HG03196 (cell line): ENCODE results near the gene SCG5.

Experiments used
- ATAC-seq: cut with Tn5 transposase; IDR thresholded peaks from one replicate; pipeline ENCODE4 v1.9.1; 2021; ENCODE audit not compliant: unreplicated experiment

SCG5 gene

GRCh38 chr15:32659340-32660155, 18.0 kb downstream of the SCG5 start:
- no peak for ATAC-seq

GRCh38 chr15:32663671-32664070, 22.2 kb downstream of the SCG5 start:
- no peak for ATAC-seq

GRCh38 chr15:32664796-32665195, 23.3 kb downstream of the SCG5 start:
- ATAC-seq: no peak

GRCh38 chr15:32667321-32667720, 25.8 kb downstream of the SCG5 start:
- no peak for ATAC-seq

- ATAC-seq: no peak
These were observed 27.4 kb downstream of the SCG5 start for GRCh38 chr15:32668942-32669341.

- ATAC-seq: no peak
These were observed 28.5 kb downstream of the SCG5 start for GRCh38 chr15:32669896-32670611.

GRCh38 chr15:32670623-32671022, 29.1 kb downstream of the SCG5 start:
- no peak for ATAC-seq

GRCh38 chr15:32671339-32672325, 30.1 kb downstream of the SCG5 start:
- no peak for ATAC-seq

- ATAC-seq: no peak
These were observed 33.2 kb downstream of the SCG5 start for GRCh38 chr15:32674681-32675080.

- no peak for ATAC-seq
These were observed 34.0 kb downstream of the SCG5 start for GRCh38 chr15:32675466-32675865.

- no peak for ATAC-seq
These were observed 34.7 kb downstream of the SCG5 start for GRCh38 chr15:32676169-32676568.

GRCh38 chr15:32677238-32677750, 35.8 kb downstream of the SCG5 start:
- no peak for ATAC-seq

- no peak for ATAC-seq
These were observed 37.8 kb downstream of the SCG5 start for GRCh38 chr15:32679298-32679690.

- ATAC-seq: no peak
These were observed 41.1 kb downstream of the SCG5 start for GRCh38 chr15:32682569-32682968.

- no peak for ATAC-seq
These were observed 41.6 kb downstream of the SCG5 start for GRCh38 chr15:32682977-32683630.

GRCh38 chr15:32683906-32684584, 42.5 kb downstream of the SCG5 start:
- no peak for ATAC-seq

- no peak for ATAC-seq
These were observed 44.1 kb downstream of the SCG5 start for GRCh38 chr15:32685576-32685975.

- no peak for ATAC-seq
These were observed 46.0 kb downstream of the SCG5 start for GRCh38 chr15:32687556-32687955.

GRCh38 chr15:32688151-32688639, 46.7 kb downstream of the SCG5 start:
- ATAC-seq: no peak
